Measurements from ENCODE around the gene SPON1. TPM values are rescaled to one million over a fixed set of nuclear protein-coding genes. Genes with fewer than 3 reads are reported as not detected.
A peak's percentile ranks its signal among the peaks of the same experiment; 100 is the strongest.

Gene SPON1
- total RNA-seq, 1 experiment from 2014 or later, result 6.4 TPM

GRCh38 chr11:13954591-13954990 lies 7.9 kb upstream of the SPON1 start (continued):
- TF ChIP-seq ZNF121 (CRISPR knock-in tag; IDR thresholded peaks at IDR 0.05), result no peak

GRCh38 chr11:13955971-13956421 lies 6.5 kb upstream of the SPON1 start:
- ChIA-PET POLR2A (no interaction called here), CTCF (interaction anchor here (0.7 to 3.1 kb wide), 17 partner anchors 9 to 499 kb away, joined by 3 to 19 read pairs (median 5); no protein-coding TSS in a partner anchor)
- Mint-ChIP-seq H3K27ac (no peak overlapping the region), H3K36me3 (no peaks in the 10 kb centered on the region), H3K4me3 (no peak overlapping the region), H3K27me3 (ENCODE audit: low read depth) (peaks cover 24% of the 10 kb centered on the region), H3K4me1 (0 out of 2 replicates have a peak, but pooled peaks cover 3% of the 10 kb centered on the region), H3K9me3 (no peaks in the 10 kb centered on the region)
- TF ChIP-seq ZNF232 (CRISPR knock-in tag; IDR thresholded peaks at IDR 0.05) (no peak), RORB (CRISPR knock-in tag; IDR thresholded peaks at IDR 0.05) (no peak), TP53 (CRISPR knock-in tag; IDR thresholded peaks at IDR 0.05) (no peak), NR2C2 (CRISPR knock-in tag; IDR thresholded peaks at IDR 0.05) (no peak), HMGA2 (CRISPR knock-in tag; IDR thresholded peaks at IDR 0.05) (no peak), USF2 (CRISPR knock-in tag; IDR thresholded peaks at IDR 0.05) (peak; percentile 65), CREM (CRISPR knock-in tag; IDR thresholded peaks at IDR 0.05) (no peak), ZNF425 (CRISPR knock-in tag; conservative IDR thresholded peaks at IDR 0.05) (no peak), ETV6 (CRISPR knock-in tag; IDR thresholded peaks at IDR 0.05) (0 out of 2 replicates have a peak, but pooled peaks have one; percentile 40), RELA (CRISPR knock-in tag; IDR thresholded peaks at IDR 0.05; ENCODE audit: borderline replicate concordance) (no peak), ZNF138 (CRISPR knock-in tag; conservative IDR thresholded peaks at IDR 0.05) (no peak), ZNF396 (CRISPR knock-in tag; IDR thresholded peaks at IDR 0.05; ENCODE audit: borderline replicate concordance) (no peak), E2F4 (CRISPR knock-in tag; IDR thresholded peaks at IDR 0.05; ENCODE audit: borderline replicate concordance, low read depth) (no peak), ZNF671 (CRISPR knock-in tag; IDR thresholded peaks at IDR 0.05) (no peak), CTCF (IDR thresholded peaks at IDR 0.05) (peak; percentile 87), EMX1 (CRISPR knock-in tag; IDR thresholded peaks at IDR 0.05) (no peak), NFATC4 (CRISPR knock-in tag; IDR thresholded peaks at IDR 0.05) (no peak), ARID4B (CRISPR knock-in tag; IDR thresholded peaks at IDR 0.05; ENCODE audit: borderline replicate concordance) (no peak), ZNF423 (CRISPR knock-in tag; IDR thresholded peaks at IDR 0.05) (no peak), TEAD1 (CRISPR knock-in tag; IDR thresholded peaks at IDR 0.05) (no peak), AFF4 (CRISPR knock-in tag; IDR thresholded peaks at IDR 0.05; ENCODE audit: borderline replicate concordance) (no peak), USF1 (CRISPR knock-in tag; IDR thresholded peaks at IDR 0.05) (peak; percentile 61; the same call in 1 of the 2 replicates)
- DNase-seq (ENCODE audit: low spot score) (peak; percentile 52), ATAC-seq (peak; percentile 86)
